ENCODE data around the gene TAS2R13.

TAS2R13 gene

GRCh38 chr12:10909462-10909861 is at the start of gene TAS2R13:
Gene TAS2R13, minus strand, starts transcription at chr12:10909562. Its CDS starts 264 bp downstream, at chr12:10909298.
- intact Hi-C loops (cut with DNase I; ENCODE audit: low total_unique reads) = no loop called here
- H3K4me1 ChIP-seq = no peaks in the 10 kb centered on the region
- H3K27me3 ChIP-seq = no peaks in the 10 kb centered on the region
- no peak within 1 kb of the TSS for H3K4me3 ChIP-seq
- peaks cover 0 to 12% (median 0%) of the 10 kb centered on the region in 3 donors for H3K36me3 ChIP-seq
- TF ChIP-seq CTCF (IDR thresholded peaks at IDR 0.05) = no peak
- no peak for DNase-seq
- no peak within 1 kb of the TSS for H3K27ac ChIP-seq
- H3K9me3 ChIP-seq = peaks cover 0 to 15% (median 0%) of the 10 kb centered on the region in 3 donors

- Histone ChIP-seq H3K27me3 (no peaks in the 10 kb centered on the region), H3K9me3 (peaks cover 0 to 9% (median 0%) of the 10 kb centered on the region in 3 donors), H3K27ac (no peak overlapping the region), H3K4me1 (peaks cover 0 to 11% (median 0%) of the 10 kb centered on the region in 4 donors), H3K36me3 (no peaks in the 10 kb centered on the region), H3K4me3 (no peak overlapping the region)
- TF ChIP-seq CTCF (IDR thresholded peaks at IDR 0.05) = no peak
- intact Hi-C loops (cut with DNase I; ENCODE audit: low total_unique reads) = no loop called here
- no peak for DNase-seq
Measured at GRCh38 chr12:10957741-10958140, 48.4 kb upstream of the TAS2R13 start.

- Histone ChIP-seq H3K36me3 (no peaks in the 10 kb centered on the region), H3K9me3 (peaks cover 0 to 9% (median 0%) of the 10 kb centered on the region in 3 donors), H3K27ac (no peak overlapping the region), H3K4me3 (no peak overlapping the region), H3K27me3 (no peaks in the 10 kb centered on the region), H3K4me1 (peaks cover 0 to 14% (median 0%) of the 10 kb centered on the region in 4 donors)
- DNase-seq = no peak
- TF ChIP-seq CTCF (IDR thresholded peaks at IDR 0.05) = no peak
- intact Hi-C loops (cut with DNase I; ENCODE audit: low total_unique reads) = no loop called here
Measured at GRCh38 chr12:10956085-10956484, 46.7 kb upstream of the TAS2R13 start.

- no peak for DNase-seq
- no peak overlapping the region for H3K27ac ChIP-seq
- H3K4me1 ChIP-seq = peaks cover 0 to 14% (median 0%) of the 10 kb centered on the region in 4 donors
- no peak for TF ChIP-seq CTCF (IDR thresholded peaks at IDR 0.05)
- no peaks in the 10 kb centered on the region for H3K27me3 ChIP-seq
- peaks cover 0 to 9% (median 0%) of the 10 kb centered on the region in 3 donors for H3K9me3 ChIP-seq
- no peak overlapping the region for H3K4me3 ChIP-seq
- H3K36me3 ChIP-seq = no peaks in the 10 kb centered on the region
- intact Hi-C loops (cut with DNase I; ENCODE audit: low total_unique reads) = no loop called here
Measured at GRCh38 chr12:10952645-10953044, 43.3 kb upstream of the TAS2R13 start.

- H3K9me3 ChIP-seq = no peaks in the 10 kb centered on the region
- no peaks in the 10 kb centered on the region for H3K4me1 ChIP-seq
- H3K27me3 ChIP-seq = no peaks in the 10 kb centered on the region
- no peak for TF ChIP-seq CTCF (IDR thresholded peaks at IDR 0.05)
- no peak overlapping the region for H3K4me3 ChIP-seq
- DNase-seq = no peak
- no peaks in the 10 kb centered on the region for H3K36me3 ChIP-seq
- intact Hi-C loops (cut with DNase I; ENCODE audit: low total_unique reads) = no loop called here
- no peak overlapping the region for H3K27ac ChIP-seq
Measured at GRCh38 chr12:10943167-10943566, 33.8 kb upstream of the TAS2R13 start.

All from tibial artery (tissue), 4 donors.